ENCODE results near the gene CISD2.
"Not testable (repeated sequence)": the region's sequence is repeated elsewhere in the genome, so short reads cannot be mapped to it uniquely, and the experiment has no call there.

Gene CISD2, protein sequence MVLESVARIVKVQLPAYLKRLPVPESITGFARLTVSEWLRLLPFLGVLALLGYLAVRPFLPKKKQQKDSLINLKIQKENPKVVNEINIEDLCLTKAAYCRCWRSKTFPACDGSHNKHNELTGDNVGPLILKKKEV

DNA sequence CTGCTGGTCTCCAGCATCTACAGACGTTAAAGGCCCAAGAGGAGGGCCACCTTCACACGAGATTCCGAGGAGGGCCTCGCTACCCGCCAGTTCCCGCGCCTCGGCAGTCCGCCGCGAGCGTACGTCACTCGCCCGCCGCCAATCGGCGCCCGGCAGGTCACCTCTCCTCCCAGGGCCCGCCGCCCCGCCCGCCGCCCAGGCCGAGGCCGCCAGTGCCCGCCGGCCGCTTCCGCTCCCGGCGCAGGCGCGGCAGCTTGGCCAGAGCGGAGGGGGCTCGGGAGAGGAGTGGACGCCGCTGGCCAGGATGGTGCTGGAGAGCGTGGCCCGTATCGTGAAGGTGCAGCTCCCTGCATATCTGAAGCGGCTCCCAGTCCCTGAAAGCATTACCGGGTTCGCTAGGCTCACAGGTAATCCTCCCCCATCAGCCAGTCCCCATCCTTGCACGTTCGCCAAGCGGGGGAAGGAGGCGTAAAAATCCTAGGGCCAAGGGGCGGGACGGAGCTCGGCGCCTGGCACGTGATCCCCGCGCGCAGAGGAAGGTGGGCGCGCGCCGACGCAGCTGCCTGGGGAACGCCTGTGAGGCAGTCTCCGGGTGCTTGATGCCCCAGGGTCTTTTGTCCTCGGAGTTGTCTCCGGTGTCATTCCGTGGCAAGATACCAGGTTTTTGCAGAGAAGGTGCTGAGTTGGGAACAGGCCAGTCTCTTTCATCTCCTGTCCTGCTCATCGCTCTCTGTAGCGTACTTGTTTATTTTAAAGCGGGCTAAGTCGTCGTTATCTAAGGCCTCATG, at the start of gene CISD2:
CISD2 (plus strand) TSS at position 212 of the 788 bp plus-strand sequence; CDS start at position 305, 93 bp downstream.
- Histone ChIP-seq H3K4me3 (peak within 1 kb of the TSS; percentile 82), H3K27ac (peak within 1 kb of the TSS; percentile 91 to 98)
- TF ChIP-seq, protein P1, sequence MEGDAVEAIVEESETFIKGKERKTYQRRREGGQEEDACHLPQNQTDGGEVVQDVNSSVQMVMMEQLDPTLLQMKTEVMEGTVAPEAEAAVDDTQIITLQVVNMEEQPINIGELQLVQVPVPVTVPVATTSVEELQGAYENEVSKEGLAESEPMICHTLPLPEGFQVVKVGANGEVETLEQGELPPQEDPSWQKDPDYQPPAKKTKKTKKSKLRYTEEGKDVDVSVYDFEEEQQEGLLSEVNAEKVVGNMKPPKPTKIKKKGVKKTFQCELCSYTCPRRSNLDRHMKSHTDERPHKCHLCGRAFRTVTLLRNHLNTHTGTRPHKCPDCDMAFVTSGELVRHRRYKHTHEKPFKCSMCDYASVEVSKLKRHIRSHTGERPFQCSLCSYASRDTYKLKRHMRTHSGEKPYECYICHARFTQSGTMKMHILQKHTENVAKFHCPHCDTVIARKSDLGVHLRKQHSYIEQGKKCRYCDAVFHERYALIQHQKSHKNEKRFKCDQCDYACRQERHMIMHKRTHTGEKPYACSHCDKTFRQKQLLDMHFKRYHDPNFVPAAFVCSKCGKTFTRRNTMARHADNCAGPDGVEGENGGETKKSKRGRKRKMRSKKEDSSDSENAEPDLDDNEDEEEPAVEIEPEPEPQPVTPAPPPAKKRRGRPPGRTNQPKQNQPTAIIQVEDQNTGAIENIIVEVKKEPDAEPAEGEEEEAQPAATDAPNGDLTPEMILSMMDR (IDR thresholded peaks at IDR 0.05), result no peak
- peak; percentile 95 for DNase-seq (ENCODE audit: low spot score)

DNA sequence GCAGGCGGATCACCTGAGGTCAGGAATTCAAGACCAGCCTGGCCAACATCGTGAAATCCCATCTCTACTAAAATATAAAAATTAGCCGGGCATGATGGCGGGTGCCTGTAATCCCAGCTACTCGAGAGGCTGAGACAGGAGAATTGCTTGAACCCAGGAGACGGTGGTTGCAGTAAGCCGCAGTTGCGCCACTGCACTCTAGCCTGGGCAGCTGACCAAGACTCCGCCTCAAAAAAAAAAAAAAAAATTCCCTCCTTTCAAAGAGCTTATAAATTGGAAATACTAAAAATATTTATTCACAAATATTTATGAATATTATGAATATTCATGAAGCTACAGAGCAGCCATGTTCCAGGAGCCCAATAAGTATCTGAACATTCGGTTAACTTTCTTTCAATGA, 49.7 kb upstream of the CISD2 start:
- not testable (repeated sequence) for DNase-seq (ENCODE audit: low spot score)
- Histone ChIP-seq H3K4me3 (peak overlapping the region; percentile 11), H3K27ac (peak overlapping the region in 1 of 2 donors; percentile 5)

DNA sequence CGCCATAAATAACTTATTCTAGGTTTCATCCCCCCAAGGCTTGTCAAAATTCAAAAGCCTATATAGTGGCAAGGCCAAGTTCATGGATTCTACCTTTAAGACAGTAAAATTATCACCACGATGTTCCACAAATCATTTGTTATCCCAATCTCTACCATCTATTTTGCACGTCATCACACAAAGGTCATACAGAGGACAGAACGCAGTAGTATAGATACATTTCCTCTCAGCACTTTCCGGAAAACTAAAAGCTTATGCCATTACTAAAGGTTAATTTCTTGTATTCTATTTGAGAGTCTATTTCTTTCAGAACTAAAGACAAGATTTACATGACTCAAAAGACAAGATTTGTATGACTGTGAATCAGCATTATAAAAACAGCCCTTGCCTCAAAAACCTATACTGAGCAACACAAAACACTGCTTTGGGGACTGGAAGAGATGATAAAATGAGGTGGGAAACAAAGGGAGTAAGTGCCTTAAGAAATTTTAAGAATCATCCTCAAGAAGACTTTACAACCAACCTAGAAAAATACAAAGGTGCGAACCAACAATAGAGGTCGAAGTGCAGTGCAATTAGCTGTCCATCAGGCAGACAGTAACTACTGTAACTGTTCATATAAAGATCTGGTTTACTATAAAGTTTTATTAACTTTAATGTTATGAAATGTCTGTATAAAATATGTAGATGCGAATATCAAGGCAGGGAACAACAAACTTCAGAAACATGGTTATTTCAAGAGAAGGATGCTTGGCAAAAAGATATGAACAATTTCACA, 49.0 kb upstream of the CISD2 start:
- Histone ChIP-seq H3K27ac (no peak overlapping the region), H3K4me3 (peak overlapping the region; percentile 27)
- no peak for DNase-seq (ENCODE audit: low spot score)
- TF ChIP-seq, protein P1 (IDR thresholded peaks at IDR 0.05), result no peak

DNA sequence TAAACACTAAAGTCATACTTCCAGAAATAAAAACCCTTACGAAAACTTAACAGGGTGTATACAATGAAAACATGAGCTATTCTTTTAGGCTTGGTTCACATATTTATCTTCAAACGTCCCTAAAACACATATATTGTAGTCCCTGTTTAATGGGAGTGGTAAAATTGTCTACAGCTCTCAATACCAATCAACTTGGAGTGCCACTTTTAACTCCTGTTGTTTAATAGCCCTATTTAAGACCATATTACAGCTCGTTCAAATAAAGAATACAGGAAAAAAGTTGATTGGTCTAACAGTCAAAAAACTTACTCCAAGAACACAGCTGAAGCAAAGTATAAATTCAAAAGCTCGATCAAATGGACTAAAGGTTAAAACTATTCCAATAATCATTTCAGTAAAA, 45.3 kb upstream of the CISD2 start:
- Histone ChIP-seq H3K4me3 (peak overlapping the region; percentile 81), H3K27ac (peak overlapping the region; percentile 98 to 100)
- DNase-seq (ENCODE audit: low spot score), result no peak
- TF ChIP-seq, protein P1 (IDR thresholded peaks at IDR 0.05), result no peak

DNA sequence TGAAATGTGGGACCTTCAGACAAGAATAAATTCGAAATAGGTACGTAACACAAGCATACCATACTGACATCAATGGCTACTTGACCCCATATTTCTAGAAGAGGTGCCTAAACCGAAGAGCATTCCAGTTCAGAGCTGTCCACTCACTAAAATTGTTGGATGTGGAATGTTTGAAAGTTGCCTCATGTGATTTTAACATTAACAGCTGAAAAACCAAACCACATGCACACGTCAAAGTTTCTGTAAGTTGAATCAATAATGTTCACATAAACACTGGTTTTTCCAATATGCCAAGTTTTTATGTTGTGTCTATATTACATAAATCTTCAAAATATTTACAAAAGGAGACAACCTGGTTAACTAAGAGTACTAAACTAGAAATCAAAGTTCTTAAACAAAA, 44.9 kb upstream of the CISD2 start:
- H3K4me3 ChIP-seq, result peak overlapping the region; percentile 81

DNA sequence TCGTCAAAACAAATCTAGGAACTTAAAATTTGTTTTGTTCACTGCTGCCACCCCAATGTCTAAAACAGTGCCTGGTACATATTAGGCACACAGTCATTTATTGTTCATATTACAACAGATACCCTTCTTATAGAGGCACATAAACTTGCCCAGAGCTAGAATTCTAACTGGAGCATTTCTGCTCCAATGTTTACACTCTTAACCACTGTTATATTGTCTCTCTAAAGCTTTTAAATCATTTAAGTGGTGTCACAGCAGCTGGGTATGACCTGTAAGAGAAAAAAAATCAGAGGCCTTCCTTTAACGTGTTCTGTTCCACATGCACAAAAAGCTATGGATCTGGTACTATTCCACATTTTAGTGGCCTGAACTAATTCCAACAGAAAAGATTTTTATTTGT, 44.4 kb upstream of the CISD2 start:
- no peak for DNase-seq (ENCODE audit: low spot score)
- Histone ChIP-seq H3K4me3 (peak overlapping the region; percentile 81), H3K27ac (peak overlapping the region; percentile 98 to 100)
- TF ChIP-seq, protein P1 (IDR thresholded peaks at IDR 0.05), result no peak

More for the DNA sequence above, 44.9 kb upstream of the CISD2 start:
- DNase-seq (ENCODE audit: low spot score), result no peak
- TF ChIP-seq, protein P1 (IDR thresholded peaks at IDR 0.05), result no peak
- peak overlapping the region; percentile 98 to 100 for H3K27ac ChIP-seq
